Uterus (tissue), 2 donors: Measurements from ENCODE around the gene RASA3.

ENCODE experiments used
- CTCF ChIP-seq, 4 experiments: fragments of 200-600 bp in 2 of 4; fragments of 450-650 bp in 2 of 4; sonication (generic) in 2 of 4; IDR thresholded peaks; one replicate each; pipeline ENCODE4 v1.5.1; 2016 to 2019; ENCODE audit warnings: antibody characterized with exemption in 4 of 4, mild to moderate bottlenecking in 2 of 4, moderate library complexity in 1 of 4
- POLR2A ChIP-seq, 2 donors: fragments of 450-650 bp; IDR thresholded peaks; one replicate each; pipeline ENCODE4 v1.6.1; 2016; ENCODE audit warnings: antibody characterized with exemption in 2 of 2, mild to moderate bottlenecking in 1 of 2, moderate library complexity in 1 of 2

- TF ChIP-seq POLR2A (IDR thresholded peaks at IDR 0.05): no peak
- TF ChIP-seq CTCF (IDR thresholded peaks at IDR 0.05): no peak
Observed at GRCh38 chr13:114093118-114093517, 39.3 kb downstream of the RASA3 start.
